Left ventricle myocardium superior (tissue), 1 donor: Measurements from ENCODE around the gene MALRD1. TPM values are rescaled to one million over a fixed set of nuclear protein-coding genes. Genes with fewer than 3 reads are reported as not detected.

Source experiments
- ATAC-seq: fragments of 200-7000 bp; cut with Tn5 transposase; one replicate; pipeline ENCODE4 v1.9.1; 2020; ENCODE audit warnings: mild to moderate bottlenecking, moderate library complexity
- DNase-seq: peaks from one replicate; pipeline ENCODE4 v3.0.0-alpha.2; 2020
- intact Hi-C: fragments of 100-400 bp; cut with micrococcal nuclease; formaldehyde crosslinking; loops from one replicate; pipeline ENCODE4 v1.11.0; 2022
- total RNA-seq: library from RNA; stranded (reverse); fragmentation: NEBNext Ultra II Directional; extraction: Animal tissue kit (Norgen Biotek cat#: 25700); gene quantifications from one replicate; pipeline ENCODE4 v1.2.1, GENCODE V29; 2021
- donor health status: DM: no; HTN: yes; CAD: no; lungs with severe emphysema.

The MALRD1 gene
- total RNA-seq, 1 donor from 2014 or later: 0.99 TPM

DNA sequence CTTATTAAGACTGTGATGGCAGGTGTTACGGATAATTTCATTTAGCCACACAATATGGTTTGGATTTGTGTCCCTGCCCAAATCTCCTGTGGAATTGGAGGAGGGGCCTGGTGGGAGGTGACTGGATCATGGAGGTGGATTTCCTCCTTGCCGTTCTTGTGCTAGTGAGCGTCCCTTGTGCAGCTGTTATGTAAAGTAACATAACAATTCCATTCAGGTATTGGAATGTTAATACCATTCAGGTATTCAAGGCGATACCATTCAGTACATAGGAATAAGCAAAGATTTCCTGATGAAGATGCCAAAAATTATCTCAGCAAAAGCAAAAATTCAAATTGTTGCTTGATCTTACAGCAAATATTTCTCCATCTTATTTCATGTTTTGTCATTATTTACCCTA is 735.1 kb downstream of the MALRD1 start:
- DNase-seq: no peak
- intact Hi-C loops: no loop called here
- ATAC-seq: no peak
